HCT116 (cell line): ENCODE data around the gene ERC1. TPM values are rescaled to one million over a fixed set of nuclear protein-coding genes. Genes with fewer than 3 reads are reported as not detected.

Experiments used
- ATAC-seq: fragments of 200-7000 bp; cut with Tn5 transposase; 2 replicates; pipeline ENCODE4 v1.9.1; 2020; ENCODE audit warnings: mild to moderate bottlenecking, moderate library complexity
- BruUV-seq: library from RNA; stranded (reverse); fragments of 400-500 nt; replicated peaks from 2 replicates; lab custom pipeline; 2021; lab: Mats Ljungman, UMichigan
- CTCF ChIA-PET: fragments of 300-600 bp; sonication (Branson Sonifier 250); formaldehyde crosslinking; loops from one replicate; lab custom pipeline; 2021; ENCODE audit warnings: antibody characterized with exemption; lab: Charles Lee
- POLR2A ChIA-PET: fragments of 300-600, 350-600 bp; sonication (Branson Sonifier 250); formaldehyde crosslinking; loops from one replicate; lab custom pipeline; 2021; ENCODE audit warnings: antibody characterized with exemption; lab: Charles Lee
- RAD21 ChIA-PET, 2 experiments: fragments of 300-600 bp; sonication (Branson Sonifier 250); formaldehyde crosslinking; loops; one replicate each; lab custom pipeline; 2023; ENCODE audit warnings: low total read pairs in 2 of 2; ENCODE audit not compliant: uncharacterized antibody in 2 of 2, unreplicated experiment in 2 of 2, low non-redundant PET in 1 of 2; lab: Charles Lee
- DNase-seq: peaks from one replicate; pipeline ENCODE4 v3.0.0-alpha.2; 2010; ENCODE audit warnings: low read depth, low spot score
- H2AFZ ChIP-seq: fragments of 200-600 bp; shearing (Covaris generic), sonication (generic); 2 replicates; pipeline ENCODE4 v1.6.1; 2017; ENCODE audit warnings: low read depth, mixed run types, mixed read lengths, antibody characterized with exemption, low read length; ENCODE audit not compliant: poor library complexity, severe bottlenecking
- H3K27ac ChIP-seq: 2 replicates; pipeline ENCODE4 v1.5.1; 2012; ENCODE audit warnings: low read depth, low read length
- H3K27me3 ChIP-seq: fragments of 200-600 bp; sonication (generic); 2 replicates; pipeline ENCODE4 v1.6.1; 2016; ENCODE audit warnings: mixed run types, low read length, mixed read lengths; ENCODE audit not compliant: insufficient read depth
- H3K36me3 ChIP-seq, 2 experiments: fragments of 200-500 bp in 1 of 2; fragments of 200-600 bp in 1 of 2; sonication (Bioruptor generic) in 1 of 2; sonication (generic) in 1 of 2; 2 replicates each; pipeline versions ENCODE4 v1.5.1 to v1.6.1; 2014 to 2016; ENCODE audit warnings: low read length in 2 of 2, inconsistent platforms in 1 of 2, mixed read lengths in 1 of 2, mixed run types in 1 of 2; ENCODE audit not compliant: insufficient read depth in 2 of 2, control insufficient read depth in 1 of 2
- H3K4me1 ChIP-seq, 2 experiments: fragments of 200-600 bp in 1 of 2; sonication (generic) in 1 of 2; 2 replicates each; pipeline versions ENCODE4 v1.5.1 to v1.6.1; 2012 to 2017; ENCODE audit warnings: low read length in 2 of 2, inconsistent platforms in 1 of 2, mild to moderate bottlenecking in 1 of 2, mixed read lengths in 1 of 2, mixed run types in 1 of 2, moderate library complexity in 1 of 2; ENCODE audit not compliant: insufficient read depth in 2 of 2, control insufficient read depth in 1 of 2
- H3K4me2 ChIP-seq: fragments of 200-600 bp; sonication (generic); 2 replicates; pipeline ENCODE4 v1.6.1; 2017; ENCODE audit warnings: mixed run types, low read length, mixed read lengths
- H3K4me3 ChIP-seq, 2 experiments: fragments of 200-600 bp in 1 of 2; sonication (generic) in 1 of 2; replicated peaks in 1 of 2; 2 replicates each; pipeline ENCODE4 v1.5.1; 2011 to 2016; ENCODE audit warnings: low read length in 2 of 2, control low read depth in 1 of 2, low read depth in 1 of 2, mild to moderate bottlenecking in 1 of 2, mixed read lengths in 1 of 2, mixed run types in 1 of 2
- H3K79me2 ChIP-seq: fragments of 200-600 bp; sonication (generic); 2 replicates; pipeline ENCODE4 v1.6.1; 2017; ENCODE audit warnings: mild to moderate bottlenecking, mixed run types, low read length, moderate library complexity, mixed read lengths; ENCODE audit not compliant: insufficient read depth
- H3K9ac ChIP-seq: fragments of 200-600 bp; sonication (generic); 2 replicates; pipeline ENCODE4 v1.6.1; 2016; ENCODE audit warnings: low read length, mixed read lengths
- H3K9me2 ChIP-seq: fragments of 200-600 bp; sonication (generic), shearing (Covaris generic); 2 replicates; pipeline ENCODE4 v1.6.1; 2017; ENCODE audit warnings: mixed run types, mild to moderate bottlenecking, moderate library complexity; ENCODE audit not compliant: insufficient read depth
- H3K9me3 ChIP-seq, 2 experiments: fragments of 200-500 bp in 1 of 2; fragments of 200-600 bp in 1 of 2; sonication (Bioruptor generic) in 1 of 2; sonication (generic) in 1 of 2; 2 replicates each; pipeline ENCODE4 v1.6.1; 2014 to 2017; ENCODE audit warnings: low read length in 2 of 2, mixed read lengths in 2 of 2, inconsistent platforms in 1 of 2, low read depth in 1 of 2, mild to moderate bottlenecking in 1 of 2, mixed run types in 1 of 2, moderate library complexity in 1 of 2; ENCODE audit not compliant: control insufficient read depth in 1 of 2, insufficient read depth in 1 of 2
- H4K20me1 ChIP-seq: fragments of 200-600 bp; sonication (generic), shearing (Covaris generic); 2 replicates; pipeline ENCODE4 v1.6.1; 2017; ENCODE audit warnings: mixed run types, mild to moderate bottlenecking, moderate library complexity; ENCODE audit not compliant: insufficient read depth
- CBX3 ChIP-seq: IDR thresholded peaks from 2 replicates; pipeline ENCODE4 v1.6.1; 2012; ENCODE audit warnings: low read depth
- EGR1 ChIP-seq: IDR thresholded peaks from 2 replicates; pipeline ENCODE4 v1.6.1; 2012; ENCODE audit warnings: low read depth
- EZH2 ChIP-seq: fragments of 200-600 bp; sonication (generic); IDR thresholded peaks from 2 replicates; pipeline ENCODE4 v1.6.1; 2017; ENCODE audit warnings: antibody characterized with exemption, mixed run types
- EZH2phosphoT487 ChIP-seq: fragments of 200-600 bp; IDR thresholded peaks from 2 replicates; pipeline ENCODE4 v1.6.1; 2018; ENCODE audit warnings: antibody characterized with exemption, borderline replicate concordance
- FOSL1 ChIP-seq: IDR thresholded peaks from 2 replicates; pipeline ENCODE4 v1.6.1; 2012; ENCODE audit warnings: low read depth
- JUND ChIP-seq: IDR thresholded peaks from 2 replicates; pipeline ENCODE4 v1.6.1; 2012
- POLR2A ChIP-seq: IDR thresholded peaks from 2 replicates; pipeline ENCODE4 v1.7.0; 2011; ENCODE audit warnings: borderline replicate concordance; ENCODE audit not compliant: insufficient read depth, insufficient read length; ENCODE audit errors: extremely low read depth
- POLR2AphosphoS5 ChIP-seq: IDR thresholded peaks from 2 replicates; pipeline ENCODE4 v1.6.1; 2011; ENCODE audit warnings: mild to moderate bottlenecking, low read depth, low read length, moderate library complexity
- RAD21 ChIP-seq: IDR thresholded peaks from 2 replicates; pipeline ENCODE4 v1.6.1; 2012; ENCODE audit warnings: low read depth, mild to moderate bottlenecking
- SIN3A ChIP-seq: IDR thresholded peaks from 2 replicates; pipeline ENCODE4 v1.6.1; 2012; ENCODE audit warnings: low read depth
- SP1 ChIP-seq: IDR thresholded peaks from 2 replicates; pipeline ENCODE4 v1.6.1; 2012; ENCODE audit warnings: low read depth
- SRF ChIP-seq: IDR thresholded peaks from 2 replicates; pipeline ENCODE4 v1.6.1; 2012; ENCODE audit warnings: low read depth
- TCF7L2 ChIP-seq: IDR thresholded peaks from 2 replicates; pipeline ENCODE4 v1.7.0; 2011; ENCODE audit warnings: borderline replicate concordance, inconsistent platforms; ENCODE audit not compliant: insufficient read depth, insufficient read length; ENCODE audit errors: extremely low read depth
- YY1 ChIP-seq: IDR thresholded peaks from 2 replicates; pipeline ENCODE4 v1.6.1; 2011; ENCODE audit warnings: low read length, low read depth, moderate library complexity, mild to moderate bottlenecking; ENCODE audit not compliant: insufficient replicate concordance; ENCODE audit errors: extremely low read depth
- ZNF274 ChIP-seq: fragments of 200-500 bp; sonication (Bioruptor generic); IDR thresholded peaks from 2 replicates; pipeline ENCODE4 v1.6.1; 2014; ENCODE audit warnings: mild to moderate bottlenecking, low read depth, low read length, inconsistent platforms
- intact Hi-C: fragments of 100-400 bp; cut with micrococcal nuclease; formaldehyde crosslinking; loops from 2 replicates; pipeline ENCODE4 v1.10.0; 2022
- total RNA-seq: library from RNA; stranded (reverse); gene quantifications from one replicate; pipeline ENCODE4 v1.2.1, GENCODE V29; 2021; ENCODE audit not compliant: unreplicated experiment
- TF ChIP-seq, protein P1 (sequence below): IDR thresholded peaks from 2 replicates; pipeline ENCODE4 v1.6.1; 2011; ENCODE audit warnings: mild to moderate bottlenecking, low read length, moderate library complexity; ENCODE audit not compliant: insufficient replicate concordance; ENCODE audit errors: extremely low read depth
- TF ChIP-seq, protein P2 (sequence below), 3 experiments: fragments of 200-600 bp in 1 of 3; sonication (generic) in 1 of 3; IDR thresholded peaks in 2 of 3; conservative IDR thresholded peaks in 1 of 3; 2 replicates each; pipeline ENCODE4 v1.5.1; 2012 to 2017; ENCODE audit warnings: low read depth in 2 of 3, low read length in 2 of 3, antibody characterized with exemption in 1 of 3, borderline replicate concordance in 1 of 3, control low read depth in 1 of 3, mild to moderate bottlenecking in 1 of 3, mixed read lengths in 1 of 3, mixed run types in 1 of 3, moderate library complexity in 1 of 3; ENCODE audit not compliant: insufficient read depth in 1 of 3
- TF ChIP-seq, protein P3 (sequence below): IDR thresholded peaks from 2 replicates; pipeline ENCODE4 v1.6.1; 2012

ERC1 gene
- total RNA-seq, 1 experiment from 2014 or later: 41.9 TPM

DNA sequence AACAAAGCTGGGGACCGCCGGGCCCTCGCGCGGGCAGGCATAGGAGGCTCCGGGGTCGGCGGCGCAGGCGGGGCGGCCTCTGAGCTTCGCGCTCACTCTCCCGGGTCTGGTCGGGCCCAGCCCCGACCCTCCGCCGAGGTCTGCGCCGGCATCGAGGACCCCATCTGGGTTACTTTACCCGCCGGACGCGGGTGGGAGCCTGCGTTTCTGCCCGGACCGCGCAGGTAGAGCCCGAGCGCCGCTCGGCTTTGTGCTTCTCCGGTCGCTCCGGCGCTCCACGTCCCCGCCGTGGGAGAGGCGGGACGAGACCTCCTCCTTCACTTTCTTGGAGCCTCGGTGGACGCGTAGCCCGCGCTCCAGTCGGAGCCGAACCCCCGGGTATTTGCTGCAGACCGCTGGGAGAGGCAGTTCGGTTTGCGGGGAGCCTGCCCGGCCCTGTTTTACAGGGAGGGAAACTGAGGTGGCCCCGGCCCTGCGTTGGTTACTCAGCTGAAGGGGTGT, 540.2 kb downstream of the ERC1 start:
- TF ChIP-seq EZH2phosphoT487 (no peak), FOSL1 (no peak), SP1 (no peak), SIN3A (no peak), YY1 (no peak), EGR1 (no peak), POLR2AphosphoS5 (no peak), SRF (no peak), RAD21 (no peak), POLR2A (no peak), EZH2 (no peak), ZNF274 (no peak), JUND (no peak), CBX3 (no peak), TCF7L2 (no peak)
- TF ChIP-seq, protein P1, sequence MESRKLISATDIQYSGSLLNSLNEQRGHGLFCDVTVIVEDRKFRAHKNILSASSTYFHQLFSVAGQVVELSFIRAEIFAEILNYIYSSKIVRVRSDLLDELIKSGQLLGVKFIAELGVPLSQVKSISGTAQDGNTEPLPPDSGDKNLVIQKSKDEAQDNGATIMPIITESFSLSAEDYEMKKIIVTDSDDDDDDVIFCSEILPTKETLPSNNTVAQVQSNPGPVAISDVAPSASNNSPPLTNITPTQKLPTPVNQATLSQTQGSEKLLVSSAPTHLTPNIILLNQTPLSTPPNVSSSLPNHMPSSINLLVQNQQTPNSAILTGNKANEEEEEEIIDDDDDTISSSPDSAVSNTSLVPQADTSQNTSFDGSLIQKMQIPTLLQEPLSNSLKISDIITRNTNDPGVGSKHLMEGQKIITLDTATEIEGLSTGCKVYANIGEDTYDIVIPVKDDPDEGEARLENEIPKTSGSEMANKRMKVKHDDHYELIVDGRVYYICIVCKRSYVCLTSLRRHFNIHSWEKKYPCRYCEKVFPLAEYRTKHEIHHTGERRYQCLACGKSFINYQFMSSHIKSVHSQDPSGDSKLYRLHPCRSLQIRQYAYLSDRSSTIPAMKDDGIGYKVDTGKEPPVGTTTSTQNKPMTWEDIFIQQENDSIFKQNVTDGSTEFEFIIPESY: no peak
- TF ChIP-seq, protein P2, sequence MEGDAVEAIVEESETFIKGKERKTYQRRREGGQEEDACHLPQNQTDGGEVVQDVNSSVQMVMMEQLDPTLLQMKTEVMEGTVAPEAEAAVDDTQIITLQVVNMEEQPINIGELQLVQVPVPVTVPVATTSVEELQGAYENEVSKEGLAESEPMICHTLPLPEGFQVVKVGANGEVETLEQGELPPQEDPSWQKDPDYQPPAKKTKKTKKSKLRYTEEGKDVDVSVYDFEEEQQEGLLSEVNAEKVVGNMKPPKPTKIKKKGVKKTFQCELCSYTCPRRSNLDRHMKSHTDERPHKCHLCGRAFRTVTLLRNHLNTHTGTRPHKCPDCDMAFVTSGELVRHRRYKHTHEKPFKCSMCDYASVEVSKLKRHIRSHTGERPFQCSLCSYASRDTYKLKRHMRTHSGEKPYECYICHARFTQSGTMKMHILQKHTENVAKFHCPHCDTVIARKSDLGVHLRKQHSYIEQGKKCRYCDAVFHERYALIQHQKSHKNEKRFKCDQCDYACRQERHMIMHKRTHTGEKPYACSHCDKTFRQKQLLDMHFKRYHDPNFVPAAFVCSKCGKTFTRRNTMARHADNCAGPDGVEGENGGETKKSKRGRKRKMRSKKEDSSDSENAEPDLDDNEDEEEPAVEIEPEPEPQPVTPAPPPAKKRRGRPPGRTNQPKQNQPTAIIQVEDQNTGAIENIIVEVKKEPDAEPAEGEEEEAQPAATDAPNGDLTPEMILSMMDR (IDR thresholded peaks at IDR 0.05 in 2 of 3, conservative IDR thresholded peaks at IDR 0.05 in 1 of 3; ENCODE audit: borderline replicate concordance in 1 of 3, insufficient read depth in 1 of 3, low read depth in 2 of 3, low read length in 2 of 3): no peak
- TF ChIP-seq, protein P3, sequence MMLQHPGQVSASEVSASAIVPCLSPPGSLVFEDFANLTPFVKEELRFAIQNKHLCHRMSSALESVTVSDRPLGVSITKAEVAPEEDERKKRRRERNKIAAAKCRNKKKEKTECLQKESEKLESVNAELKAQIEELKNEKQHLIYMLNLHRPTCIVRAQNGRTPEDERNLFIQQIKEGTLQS: no peak
- ATAC-seq: no peak
- ChIA-PET RAD21 (no interaction called here), POLR2A (no interaction called here), CTCF (no interaction called here)
- H3K79me2 ChIP-seq: no peaks in the 10 kb centered on the region
- H2AFZ ChIP-seq: no peak overlapping the region
- no peak overlapping the region for H3K9ac ChIP-seq
- H3K4me1 ChIP-seq: no peaks in the 10 kb centered on the region
- no TSS peak for BruUV-seq
- H3K27me3 ChIP-seq: peaks cover 20% of the 10 kb centered on the region
- no peaks in the 10 kb centered on the region for H3K9me3 ChIP-seq
- intact Hi-C loops: no loop called here
- no peak for DNase-seq
- no peaks in the 10 kb centered on the region for H3K9me2 ChIP-seq
- H3K27ac ChIP-seq: no peak overlapping the region
- H3K36me3 ChIP-seq: no peaks in the 10 kb centered on the region
- H3K4me3 ChIP-seq: no peak overlapping the region
- H3K4me2 ChIP-seq: no peak overlapping the region
- no peaks in the 10 kb centered on the region for H4K20me1 ChIP-seq
